Keratinocyte (primary cell): ENCODE results near the gene CEP85. TPM values are rescaled to one million over a fixed set of nuclear protein-coding genes. Genes with fewer than 3 reads are reported as not detected.

Source experiments
- DNase-seq: peaks from one replicate; pipeline ENCODE4 v3.0.0-alpha.2; 2011; ENCODE audit warnings: low read depth, missing footprints, low spot score
- FAIRE-seq: peaks from 2 replicates; lab custom pipeline; 2011; peaks lifted over from hg19 to GRCh38; lab: Jason Lieb, UNC
- H2AFZ ChIP-seq: 2 replicates; pipeline ENCODE4 v1.6.0; 2012; ENCODE audit warnings: low read length, control low read depth, inconsistent platforms; ENCODE audit not compliant: control insufficient read depth
- H3K27ac ChIP-seq: 2 replicates; pipeline ENCODE4 v1.5.1; 2011; ENCODE audit warnings: low read length; ENCODE audit not compliant: control insufficient read depth, insufficient read depth
- H3K27me3 ChIP-seq: 3 replicates; pipeline ENCODE4 v1.6.0; 2011; ENCODE audit warnings: low read length; ENCODE audit not compliant: control insufficient read depth, insufficient read depth; ENCODE audit errors: extremely low read depth
- H3K36me3 ChIP-seq, 2 experiments: 2 replicates in 1 of 2; 3 replicates in 1 of 2; pipeline ENCODE4 v1.5.1; 2011; ENCODE audit warnings: low read length in 2 of 2, mild to moderate bottlenecking in 1 of 2; ENCODE audit not compliant: control insufficient read depth in 2 of 2, insufficient read depth in 2 of 2; ENCODE audit errors: extremely low read depth in 1 of 2
- H3K4me1 ChIP-seq: 3 replicates; pipeline ENCODE4 v1.5.1; 2011; ENCODE audit warnings: low read length; ENCODE audit not compliant: control insufficient read depth, insufficient read depth; ENCODE audit errors: extremely low read depth
- H3K4me2 ChIP-seq: 3 replicates; pipeline ENCODE4 v1.6.0; 2011; ENCODE audit warnings: low read depth, low read length; ENCODE audit not compliant: control insufficient read depth, insufficient read depth; ENCODE audit errors: extremely low read depth
- H3K4me3 ChIP-seq, 3 experiments: fragments of 200-600 bp in 1 of 3; sonication (generic) in 1 of 3; 2 replicates in 2 of 3; 3 replicates in 1 of 3; pipeline ENCODE4 v1.5.1; 2011 to 2016; ENCODE audit warnings: low read length in 3 of 3, mild to moderate bottlenecking in 3 of 3, control low read depth in 2 of 3, inconsistent platforms in 1 of 3, low read depth in 1 of 3, mixed read lengths in 1 of 3, mixed run types in 1 of 3, moderate library complexity in 1 of 3; ENCODE audit not compliant: control insufficient read depth in 2 of 3, insufficient read depth in 2 of 3; ENCODE audit errors: extremely low read depth in 1 of 3
- H3K79me2 ChIP-seq: 2 replicates; pipeline ENCODE4 v1.6.0; 2012; ENCODE audit warnings: low read length; ENCODE audit not compliant: control insufficient read depth, insufficient read depth
- H3K9ac ChIP-seq: 3 replicates; pipeline ENCODE4 v1.6.0; 2011; ENCODE audit warnings: low read length; ENCODE audit not compliant: control insufficient read depth, insufficient read depth; ENCODE audit errors: extremely low read depth
- H3K9me1 ChIP-seq: 3 replicates; pipeline ENCODE4 v1.6.0; 2011; ENCODE audit warnings: low read length; ENCODE audit not compliant: control insufficient read depth, insufficient read depth; ENCODE audit errors: extremely low read depth
- H3K9me3 ChIP-seq: 2 replicates; pipeline ENCODE4 v1.5.1; 2012; ENCODE audit warnings: low read depth, low read length; ENCODE audit not compliant: control insufficient read depth
- H4K20me1 ChIP-seq: 3 replicates; pipeline ENCODE4 v1.6.0; 2011; ENCODE audit warnings: low read length; ENCODE audit not compliant: control insufficient read depth, insufficient read depth; ENCODE audit errors: extremely low read depth
- CTCF ChIP-seq, 3 experiments: IDR thresholded peaks in 1 of 3; conservative IDR thresholded peaks in 1 of 3; optimal IDR thresholded peaks in 1 of 3; 2 replicates in 2 of 3; 3 replicates in 1 of 3; pipeline versions ENCODE3 to v1.5.1; 2011; ENCODE audit warnings: low read length in 3 of 3, mild to moderate bottlenecking in 3 of 3, moderate library complexity in 2 of 3, control low read depth in 1 of 3, inconsistent platforms in 1 of 3; ENCODE audit not compliant: insufficient read depth in 2 of 3; ENCODE audit errors: extremely low read depth in 1 of 3
- EZH2 ChIP-seq: IDR thresholded peaks from one replicate; pipeline ENCODE4 v1.6.1; 2012; ENCODE audit warnings: inconsistent platforms, mild to moderate bottlenecking, low read length, moderate library complexity
- dilution Hi-C: fragments of 300-500 bp; cut with MboI; formaldehyde crosslinking; loops from one replicate; pipeline ENCODE4 v1.7.0; 2020; ENCODE audit warnings: low sequenced_read_pairs; ENCODE audit not compliant: extremely low pct_ligation_motif_present
- polyA plus RNA-seq, 5 experiments: library from polyadenylated mRNA; depleted of rRNA in 3 of 5; stranded (reverse) in 3 of 5; stranded (forward) in 1 of 5; unstranded in 1 of 5; fragments of >200 nt; gene quantifications; 1 replicate in 1 of 5; 2 replicates in 3 of 5; 3 replicates in 1 of 5; pipeline versions ENCODE4 v1.2.1 to v1.2.3, GENCODE V29; 2011 to 2012; ENCODE audit warnings: missing spikeins in 2 of 5, low read depth in 1 of 5, low replicate concordance in 1 of 5

Gene CEP85
- polyA plus RNA-seq, 1 donor (not counting 4 experiments of a cell fraction or from before 2014, with no cell fraction given), result 17.0 TPM

GRCh38 chr1:26300578-26301275 is 66.7 kb downstream of the CEP85 start:
- Histone ChIP-seq H3K9ac (no peak overlapping the region), H3K79me2 (peaks cover 1% of the 10 kb centered on the region), H3K27ac (no peak overlapping the region), H2AFZ (no peak overlapping the region), H4K20me1 (no peaks in the 10 kb centered on the region), H3K4me3 (no peak overlapping the region), H3K9me1 (no peaks in the 10 kb centered on the region), H3K4me2 (no peak overlapping the region), H3K36me3 (peaks cover 0 to 2% of the 10 kb centered on the region in 2 experiments), H3K4me1 (peaks cover 16% of the 10 kb centered on the region), H3K27me3 (no peaks in the 10 kb centered on the region), H3K9me3 (no peaks in the 10 kb centered on the region)
- TF ChIP-seq CTCF (optimal IDR thresholded peaks at IDR 0.05 in 1 of 3, IDR thresholded peaks at IDR 0.05 in 1 of 3, conservative IDR thresholded peaks at IDR 0.05 in 1 of 3; ENCODE audit: extremely low read depth in 1 of 3, insufficient read depth in 2 of 3, low read length in 3 of 3) (no peak), EZH2 (no peak)
- DNase-seq, result no peak
- dilution Hi-C loops, result no loop called here
- FAIRE-seq, result no peak

GRCh38 chr1:26302733-26303405 is 68.9 kb downstream of the CEP85 start:
- no peak for TF ChIP-seq EZH2
- no peaks in the 10 kb centered on the region for H3K36me3 ChIP-seq
- H3K4me1 ChIP-seq, result peaks cover 24% of the 10 kb centered on the region
- H2AFZ ChIP-seq, result no peak overlapping the region
- DNase-seq (no peak), FAIRE-seq (no peak)
- H3K4me3 ChIP-seq, result no peak overlapping the region
- dilution Hi-C loops, result no loop called here
- H4K20me1 ChIP-seq, result no peaks in the 10 kb centered on the region
- H3K79me2 ChIP-seq, result peaks cover 3% of the 10 kb centered on the region
- no peak overlapping the region for H3K4me2 ChIP-seq
- no peak overlapping the region for H3K27ac ChIP-seq
- no peaks in the 10 kb centered on the region for H3K27me3 ChIP-seq
- H3K9me1 ChIP-seq, result no peaks in the 10 kb centered on the region
- H3K9ac ChIP-seq, result no peak overlapping the region
- no peaks in the 10 kb centered on the region for H3K9me3 ChIP-seq
